GM23248 (cell line): ENCODE data around the gene INO80B.

Experiments used
- EZH2 ChIP-seq: fragments of 200-600 bp; sonication (generic); IDR thresholded peaks from 2 replicates; pipeline ENCODE4 v1.6.1; 2018; ENCODE audit warnings: antibody characterized with exemption, mild to moderate bottlenecking; ENCODE audit not compliant: insufficient read depth, poor library complexity, severe bottlenecking
- EZH2phosphoT487 ChIP-seq: fragments of 200-600 bp; sonication (generic); IDR thresholded peaks from 2 replicates; pipeline ENCODE4 v1.6.1; 2018; ENCODE audit warnings: antibody characterized with exemption, moderate library complexity, mild to moderate bottlenecking, low read depth; ENCODE audit not compliant: insufficient read depth

DNA sequence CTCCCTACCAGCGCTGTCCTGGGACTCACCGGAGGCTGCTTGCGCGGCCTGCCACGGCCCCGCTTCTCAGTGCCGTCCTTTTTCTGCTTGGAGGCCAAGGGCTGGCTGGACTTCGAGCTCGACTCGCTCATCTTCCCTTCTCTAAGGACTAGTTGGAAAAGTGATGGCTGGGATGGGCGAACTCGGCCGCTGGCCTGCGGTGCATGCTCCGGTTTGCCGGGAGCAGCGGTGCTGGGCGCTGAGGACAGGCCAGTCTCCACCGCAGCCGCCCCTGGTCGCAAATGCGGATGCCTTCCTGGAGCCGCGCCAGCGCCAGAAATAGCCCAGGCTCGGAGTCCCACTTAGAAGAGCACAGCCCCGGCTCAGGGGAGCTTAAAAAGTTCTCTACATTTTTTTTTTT is 36.6 kb upstream of the INO80B start:
- TF ChIP-seq EZH2 (no peak), EZH2phosphoT487 (no peak)
